ENCODE results near the gene DIDO1.

Gene DIDO1

DNA sequence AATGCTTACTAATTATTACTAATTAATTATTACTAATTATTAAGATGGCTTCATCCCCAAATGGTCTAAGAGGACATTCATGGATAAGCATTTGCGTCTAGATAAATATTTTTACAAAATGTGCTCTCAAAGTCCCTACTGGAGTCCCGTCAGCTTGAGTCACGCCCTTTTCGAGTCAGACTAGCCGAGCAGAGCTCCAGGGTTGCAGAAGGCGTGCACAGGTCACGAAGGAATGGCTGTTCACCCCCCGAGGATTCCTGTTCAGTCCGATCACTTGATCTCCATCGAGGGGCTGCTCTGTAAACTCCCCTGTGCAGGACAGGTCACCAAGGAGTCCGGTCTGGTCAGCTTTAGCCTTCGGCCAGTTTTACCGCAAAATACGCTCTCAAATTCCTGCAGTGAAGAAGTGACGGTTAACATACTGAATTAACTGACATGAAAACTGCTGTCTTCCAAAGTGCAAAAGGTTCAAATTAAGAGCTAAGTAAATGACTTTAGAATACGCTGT is 84.5 kb downstream of the DIDO1 start:
- no peak for DNase-seq (ENCODE audit: extremely low read depth, low read depth)
- TF ChIP-seq, protein P1, sequence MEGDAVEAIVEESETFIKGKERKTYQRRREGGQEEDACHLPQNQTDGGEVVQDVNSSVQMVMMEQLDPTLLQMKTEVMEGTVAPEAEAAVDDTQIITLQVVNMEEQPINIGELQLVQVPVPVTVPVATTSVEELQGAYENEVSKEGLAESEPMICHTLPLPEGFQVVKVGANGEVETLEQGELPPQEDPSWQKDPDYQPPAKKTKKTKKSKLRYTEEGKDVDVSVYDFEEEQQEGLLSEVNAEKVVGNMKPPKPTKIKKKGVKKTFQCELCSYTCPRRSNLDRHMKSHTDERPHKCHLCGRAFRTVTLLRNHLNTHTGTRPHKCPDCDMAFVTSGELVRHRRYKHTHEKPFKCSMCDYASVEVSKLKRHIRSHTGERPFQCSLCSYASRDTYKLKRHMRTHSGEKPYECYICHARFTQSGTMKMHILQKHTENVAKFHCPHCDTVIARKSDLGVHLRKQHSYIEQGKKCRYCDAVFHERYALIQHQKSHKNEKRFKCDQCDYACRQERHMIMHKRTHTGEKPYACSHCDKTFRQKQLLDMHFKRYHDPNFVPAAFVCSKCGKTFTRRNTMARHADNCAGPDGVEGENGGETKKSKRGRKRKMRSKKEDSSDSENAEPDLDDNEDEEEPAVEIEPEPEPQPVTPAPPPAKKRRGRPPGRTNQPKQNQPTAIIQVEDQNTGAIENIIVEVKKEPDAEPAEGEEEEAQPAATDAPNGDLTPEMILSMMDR (IDR thresholded peaks at IDR 0.05; ENCODE audit: low read depth, low read length), result no peak

DNA sequence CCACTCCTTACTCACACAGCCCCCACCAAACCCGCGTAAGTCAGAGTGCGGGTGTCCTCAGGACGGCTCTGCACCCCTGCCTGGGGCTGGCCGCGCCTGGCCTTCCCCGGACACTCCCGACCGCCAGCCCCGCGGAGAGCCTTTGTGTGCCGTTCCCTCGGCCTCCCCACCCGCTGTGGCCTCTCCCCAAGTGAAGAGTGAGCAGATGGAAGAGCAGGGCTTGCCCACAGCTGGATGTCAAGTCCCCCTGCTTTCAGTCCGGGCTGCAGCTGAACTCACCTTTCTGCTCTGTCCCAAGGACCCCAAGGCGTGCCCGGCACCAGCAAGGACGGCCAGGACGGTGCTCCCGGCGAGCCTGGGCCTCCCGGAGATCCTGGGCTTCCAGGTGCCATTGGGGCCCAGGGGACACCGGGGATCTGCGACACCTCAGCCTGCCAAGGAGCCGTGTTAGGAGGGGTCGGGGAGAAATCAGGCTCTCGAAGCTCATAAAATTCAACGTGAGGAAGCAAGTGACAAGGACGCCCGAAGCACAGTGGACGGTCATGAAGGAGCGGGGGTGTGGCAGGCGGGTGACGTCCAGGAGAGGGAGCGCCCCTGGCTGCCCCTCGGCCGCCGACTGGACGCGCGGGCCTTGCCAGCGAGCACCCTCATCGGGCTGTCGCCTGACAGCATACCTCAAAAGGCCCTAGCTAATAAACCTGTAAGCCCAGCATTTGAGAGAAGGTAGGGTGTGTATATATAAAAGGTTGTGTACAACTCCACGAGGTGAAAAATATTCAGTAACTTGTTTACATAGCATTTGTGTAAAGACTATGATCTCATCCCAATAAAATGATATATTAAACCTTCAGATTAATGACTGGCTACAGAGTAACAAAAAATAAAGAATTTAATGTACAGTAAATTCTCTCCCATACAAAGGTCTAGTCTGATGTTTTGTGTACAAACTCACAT is 85.8 kb downstream of the DIDO1 start:
- DNase-seq (ENCODE audit: extremely low read depth, low read depth), result no peak
- TF ChIP-seq, protein P1 (IDR thresholded peaks at IDR 0.05; ENCODE audit: low read depth, low read length), result no peak

DNA sequence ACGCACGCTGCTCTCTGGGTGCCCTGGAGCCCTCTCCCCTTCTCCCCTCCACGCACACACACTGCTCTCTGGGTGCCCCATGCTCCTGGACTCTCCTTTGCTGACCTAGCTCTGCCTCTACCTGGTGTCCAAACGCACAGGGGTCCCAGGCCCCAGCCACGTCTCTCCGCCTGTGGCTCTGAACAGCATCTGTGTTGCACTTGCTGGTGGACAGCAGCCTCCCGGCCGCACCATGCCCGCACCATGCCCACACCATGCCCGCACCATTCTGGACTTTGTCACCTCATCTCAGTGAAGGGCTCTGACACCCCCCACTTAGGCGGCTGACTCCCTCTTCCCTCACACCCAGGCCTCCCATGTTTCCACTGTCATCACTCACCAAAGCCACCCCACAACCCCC is 86.5 kb downstream of the DIDO1 start:
- TF ChIP-seq, protein P1 (IDR thresholded peaks at IDR 0.05; ENCODE audit: low read depth, low read length), result no peak
- DNase-seq (ENCODE audit: extremely low read depth, low read depth), result no peak

DNA sequence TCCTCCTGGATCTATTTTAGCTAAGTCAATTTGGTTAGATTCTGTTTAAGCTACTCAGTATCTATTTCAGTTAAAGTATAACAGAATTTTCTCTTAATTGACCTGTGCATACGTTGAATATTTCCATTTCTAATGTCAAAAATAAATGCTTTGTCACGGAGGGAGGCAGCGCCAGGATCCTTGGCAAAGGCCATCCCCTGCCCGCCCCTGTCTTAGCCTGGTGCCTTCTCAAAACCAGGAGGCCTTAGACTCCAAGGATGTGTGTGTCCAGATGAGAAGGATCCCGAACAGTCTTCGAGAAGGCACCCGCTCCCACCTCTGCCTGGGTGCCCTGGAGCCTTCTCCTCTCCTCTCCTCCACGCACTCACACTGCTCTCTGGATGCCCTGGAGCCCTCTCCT is 87.0 kb downstream of the DIDO1 start:
- DNase-seq (ENCODE audit: extremely low read depth, low read depth), result no peak
- TF ChIP-seq, protein P1 (IDR thresholded peaks at IDR 0.05; ENCODE audit: low read depth, low read length), result no peak

DNA sequence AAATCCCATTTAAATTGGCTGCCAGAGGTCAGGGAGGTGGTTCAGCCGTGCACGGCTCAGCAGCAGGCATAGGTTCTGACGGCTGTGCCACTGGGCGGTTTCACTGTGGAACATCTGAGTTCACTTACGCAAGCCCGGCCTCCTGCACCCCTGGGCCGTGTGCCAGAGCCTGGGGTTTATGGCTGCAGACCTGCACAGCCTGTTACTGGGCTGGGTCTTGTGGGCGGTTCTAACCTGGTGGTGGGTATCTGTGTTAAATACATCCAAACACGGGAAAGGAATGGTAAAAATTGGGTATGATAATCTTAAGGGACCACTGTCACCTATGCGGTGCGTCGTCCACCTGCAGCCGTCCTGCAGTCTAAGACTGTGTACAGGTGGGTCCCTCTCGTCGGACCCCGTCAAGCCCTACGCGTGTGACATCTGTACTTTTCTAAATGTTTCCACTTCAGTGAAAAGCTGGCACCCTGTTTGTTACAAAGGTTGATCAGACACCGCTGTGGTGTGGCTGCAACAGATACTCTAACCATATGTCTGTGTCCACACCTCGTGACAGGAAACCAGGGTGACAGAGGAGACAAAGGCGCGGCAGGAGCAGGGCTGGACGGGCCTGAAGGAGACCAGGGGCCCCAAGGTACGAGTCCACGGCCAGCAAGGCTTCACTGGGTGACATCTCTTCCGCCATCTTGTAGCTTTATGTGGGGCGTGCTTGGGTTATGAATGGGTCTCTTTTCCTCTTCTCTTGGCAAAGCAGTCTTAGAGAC is 88.0 kb downstream of the DIDO1 start:
- DNase-seq (ENCODE audit: extremely low read depth, low read depth), result no peak
- TF ChIP-seq, protein P1 (IDR thresholded peaks at IDR 0.05; ENCODE audit: low read depth, low read length), result no peak

DNA sequence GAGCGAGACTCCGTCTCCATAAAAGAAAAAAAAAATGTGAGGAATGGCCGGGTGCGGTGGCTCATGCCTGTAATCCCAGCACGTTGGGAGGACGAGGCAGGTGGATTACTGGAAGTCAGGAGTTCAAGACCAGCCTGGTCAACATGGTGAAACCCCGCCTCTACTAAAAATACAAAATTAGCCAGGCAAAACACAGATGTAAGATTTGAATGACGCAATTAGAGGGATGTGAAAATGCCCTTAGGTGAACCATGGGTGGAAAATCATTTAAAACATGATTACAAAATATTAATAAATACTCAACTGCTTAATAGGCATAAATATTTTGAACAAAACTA is 88.5 kb downstream of the DIDO1 start:
- DNase-seq (ENCODE audit: extremely low read depth, low read depth), result no peak
- TF ChIP-seq, protein P1 (IDR thresholded peaks at IDR 0.05; ENCODE audit: low read depth, low read length), result no peak
